Parathyroid adenoma (tissue), 2 donors: ENCODE data around the gene CUX1.

ENCODE experiments used
- H2AFZ ChIP-seq: fragments of 300-600 bp; sonication (generic); one replicate; pipeline ENCODE4 v1.7.0; 2017; ENCODE audit warnings: antibody characterized with exemption, mild to moderate bottlenecking
- H3K27ac ChIP-seq: fragments of 300-600 bp; sonication (generic); one replicate; pipeline ENCODE4 v1.7.0; 2017
- H3K27me3 ChIP-seq: fragments of 300-600 bp; sonication (generic); one replicate; pipeline ENCODE4 v1.7.0; 2017; ENCODE audit warnings: low read length; ENCODE audit not compliant: control insufficient read depth, insufficient read depth
- H3K36me3 ChIP-seq: fragments of 300-600 bp; sonication (generic); one replicate; pipeline ENCODE4 v1.7.0; 2017; ENCODE audit warnings: low read length; ENCODE audit not compliant: control insufficient read depth, insufficient read depth
- H3K4me1 ChIP-seq: fragments of 300-600 bp; sonication (generic); one replicate; pipeline ENCODE4 v1.7.0; 2017; ENCODE audit warnings: control low read depth
- H3K4me2 ChIP-seq: fragments of 300-600 bp; sonication (generic); one replicate; pipeline ENCODE4 v1.7.0; 2017; ENCODE audit warnings: low read length
- H3K4me3 ChIP-seq: fragments of 300-600 bp; sonication (generic); one replicate; pipeline ENCODE4 v1.7.0; 2017; ENCODE audit warnings: low read depth, low read length
- H3K79me2 ChIP-seq: fragments of 300-600 bp; sonication (generic); one replicate; pipeline ENCODE4 v1.7.0; 2017; ENCODE audit warnings: control low read depth
- H3K9ac ChIP-seq: fragments of 300-600 bp; sonication (generic); one replicate; pipeline ENCODE4 v1.7.0; 2017; ENCODE audit warnings: mild to moderate bottlenecking
- H3K9me3 ChIP-seq: fragments of 300-600 bp; sonication (generic); one replicate; pipeline ENCODE4 v1.7.0; 2017; ENCODE audit warnings: low read length; ENCODE audit not compliant: control insufficient read depth
- TF ChIP-seq, protein P1 (sequence below): fragments of 300-600 bp; sonication (generic); IDR thresholded peaks from one replicate; pipeline ENCODE4 v1.7.0; 2017; ENCODE audit warnings: antibody characterized with exemption, mild to moderate bottlenecking
- donor health status: primary hyperparathyroidism.

The CUX1 gene

DNA sequence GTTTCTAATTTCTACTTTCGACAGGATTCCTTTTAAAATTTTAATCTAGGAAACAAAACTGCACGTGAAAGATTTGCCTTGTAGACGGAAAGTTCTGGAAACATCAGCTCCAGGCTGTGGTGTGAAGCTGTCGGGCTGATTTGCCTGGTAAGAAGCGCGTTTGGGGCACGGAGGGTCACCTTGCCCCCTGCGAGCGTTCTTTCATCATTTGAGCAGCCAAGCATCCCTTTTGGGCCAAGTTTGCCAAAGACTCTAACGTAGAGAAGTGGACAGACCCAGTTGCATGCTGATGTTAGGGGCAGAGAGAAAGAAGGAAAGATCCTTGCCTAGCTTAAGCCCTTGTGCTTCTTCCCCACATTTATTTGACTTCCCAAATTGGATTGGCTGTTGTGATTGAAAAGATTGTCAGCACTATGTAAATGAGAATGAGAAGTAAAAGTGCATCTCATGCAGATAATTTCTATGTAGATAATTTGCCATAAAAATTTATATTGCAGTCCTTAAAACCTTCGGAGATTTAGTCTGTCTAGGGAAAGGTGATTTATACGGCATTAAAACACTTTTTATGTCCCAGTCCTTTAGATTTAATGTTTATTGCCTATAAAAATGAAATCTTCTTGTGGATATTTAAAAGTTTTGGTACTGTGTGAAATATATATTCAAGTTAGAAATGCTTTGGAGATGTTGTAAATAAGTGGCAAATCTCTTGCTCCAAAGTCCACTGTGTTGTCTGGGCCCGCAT is 76.1 kb downstream of the CUX1 start:
- H3K4me2 ChIP-seq, result no peak overlapping the region
- H3K4me1 ChIP-seq, result peaks cover 8% of the 10 kb centered on the region
- TF ChIP-seq, protein P1, sequence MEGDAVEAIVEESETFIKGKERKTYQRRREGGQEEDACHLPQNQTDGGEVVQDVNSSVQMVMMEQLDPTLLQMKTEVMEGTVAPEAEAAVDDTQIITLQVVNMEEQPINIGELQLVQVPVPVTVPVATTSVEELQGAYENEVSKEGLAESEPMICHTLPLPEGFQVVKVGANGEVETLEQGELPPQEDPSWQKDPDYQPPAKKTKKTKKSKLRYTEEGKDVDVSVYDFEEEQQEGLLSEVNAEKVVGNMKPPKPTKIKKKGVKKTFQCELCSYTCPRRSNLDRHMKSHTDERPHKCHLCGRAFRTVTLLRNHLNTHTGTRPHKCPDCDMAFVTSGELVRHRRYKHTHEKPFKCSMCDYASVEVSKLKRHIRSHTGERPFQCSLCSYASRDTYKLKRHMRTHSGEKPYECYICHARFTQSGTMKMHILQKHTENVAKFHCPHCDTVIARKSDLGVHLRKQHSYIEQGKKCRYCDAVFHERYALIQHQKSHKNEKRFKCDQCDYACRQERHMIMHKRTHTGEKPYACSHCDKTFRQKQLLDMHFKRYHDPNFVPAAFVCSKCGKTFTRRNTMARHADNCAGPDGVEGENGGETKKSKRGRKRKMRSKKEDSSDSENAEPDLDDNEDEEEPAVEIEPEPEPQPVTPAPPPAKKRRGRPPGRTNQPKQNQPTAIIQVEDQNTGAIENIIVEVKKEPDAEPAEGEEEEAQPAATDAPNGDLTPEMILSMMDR, result no peak
- no peaks in the 10 kb centered on the region for H3K27me3 ChIP-seq
- H2AFZ ChIP-seq, result no peak overlapping the region
- H3K36me3 ChIP-seq, result no peaks in the 10 kb centered on the region
- H3K4me3 ChIP-seq, result no peak overlapping the region
- peaks cover 51% of the 10 kb centered on the region for H3K79me2 ChIP-seq
- H3K27ac ChIP-seq, result no peak overlapping the region
- no peaks in the 10 kb centered on the region for H3K9me3 ChIP-seq
- H3K9ac ChIP-seq, result no peak overlapping the region

DNA sequence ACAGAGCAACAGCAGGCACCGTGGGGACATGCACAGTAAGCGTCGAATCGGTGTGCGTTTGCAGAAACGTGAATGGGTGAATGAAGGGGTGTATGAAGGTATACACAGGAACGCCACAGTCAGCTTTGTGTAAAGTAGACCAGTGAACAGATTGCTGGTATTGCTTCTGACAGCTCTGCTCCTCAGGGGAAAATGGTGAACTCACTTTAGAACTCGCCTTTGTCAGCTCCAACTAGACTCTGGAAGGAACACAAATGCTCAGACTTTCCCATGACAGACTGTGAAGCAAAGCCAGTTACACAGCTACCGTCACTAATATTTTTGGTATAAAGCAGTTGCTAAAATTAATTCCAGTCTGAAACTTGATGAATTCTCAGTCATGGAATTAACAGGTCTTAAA is 78.9 kb downstream of the CUX1 start:
- Histone ChIP-seq H3K4me1 (peaks cover 8% of the 10 kb centered on the region), H3K4me2 (no peak overlapping the region), H3K4me3 (no peak overlapping the region), H3K36me3 (no peaks in the 10 kb centered on the region), H3K79me2 (peaks cover 48% of the 10 kb centered on the region), H2AFZ (no peak overlapping the region), H3K27ac (no peak overlapping the region), H3K27me3 (no peaks in the 10 kb centered on the region), H3K9ac (no peak overlapping the region), H3K9me3 (no peaks in the 10 kb centered on the region)
- TF ChIP-seq, protein P1, result no peak

DNA sequence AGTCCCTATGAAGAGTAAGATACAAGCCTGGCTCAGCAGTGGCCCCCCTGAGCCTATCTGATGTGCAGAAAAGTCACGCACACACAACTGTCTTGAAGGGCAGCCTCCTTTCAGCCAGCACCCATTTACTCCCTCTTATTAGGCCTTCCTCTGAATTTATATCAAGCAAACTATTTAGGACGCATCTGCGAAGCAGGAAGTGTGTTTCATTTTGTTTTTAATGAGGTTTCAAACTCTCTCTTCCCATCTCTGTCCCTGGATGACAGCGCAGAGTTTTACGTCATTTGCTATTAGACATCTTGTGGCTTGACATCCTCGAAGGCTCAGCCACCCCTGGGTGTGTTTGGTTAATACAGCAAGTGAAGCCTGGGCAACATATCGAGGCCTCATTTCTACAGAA is 79.5 kb downstream of the CUX1 start:
- Histone ChIP-seq H2AFZ (no peak overlapping the region), H3K79me2 (peaks cover 47% of the 10 kb centered on the region), H3K9me3 (no peaks in the 10 kb centered on the region), H3K36me3 (no peaks in the 10 kb centered on the region), H3K27me3 (no peaks in the 10 kb centered on the region), H3K4me1 (peaks cover 8% of the 10 kb centered on the region), H3K27ac (no peak overlapping the region), H3K9ac (no peak overlapping the region), H3K4me3 (no peak overlapping the region), H3K4me2 (no peak overlapping the region)
- TF ChIP-seq, protein P1, result no peak

DNA sequence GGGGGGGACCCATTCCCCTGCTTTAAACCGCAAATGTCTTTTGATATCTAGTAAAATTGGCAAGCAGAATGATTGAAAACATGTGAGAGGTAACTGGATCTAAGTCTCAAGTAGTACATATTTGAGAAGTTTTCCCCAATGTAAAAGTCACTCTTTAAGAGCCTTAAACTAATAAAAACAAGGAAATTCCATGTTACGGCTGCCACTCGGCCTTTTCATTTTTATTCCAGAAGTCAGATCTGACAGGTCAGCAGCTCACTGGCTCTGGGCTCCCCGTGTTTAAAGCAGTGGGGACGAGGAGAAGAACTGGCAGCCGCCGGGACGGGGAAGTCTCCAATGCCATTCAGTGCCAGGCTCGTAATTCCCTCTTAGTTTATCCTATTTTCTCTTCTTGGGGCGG is 80.7 kb downstream of the CUX1 start:
- H3K36me3 ChIP-seq, result no peaks in the 10 kb centered on the region
- H3K9ac ChIP-seq, result no peak overlapping the region
- H2AFZ ChIP-seq, result no peak overlapping the region
- H3K9me3 ChIP-seq, result no peaks in the 10 kb centered on the region
- peaks cover 8% of the 10 kb centered on the region for H3K4me1 ChIP-seq
- no peaks in the 10 kb centered on the region for H3K27me3 ChIP-seq
- TF ChIP-seq, protein P1, result no peak
- H3K4me3 ChIP-seq, result no peak overlapping the region
- no peak overlapping the region for H3K27ac ChIP-seq
- H3K4me2 ChIP-seq, result no peak overlapping the region
- peaks cover 55% of the 10 kb centered on the region for H3K79me2 ChIP-seq

DNA sequence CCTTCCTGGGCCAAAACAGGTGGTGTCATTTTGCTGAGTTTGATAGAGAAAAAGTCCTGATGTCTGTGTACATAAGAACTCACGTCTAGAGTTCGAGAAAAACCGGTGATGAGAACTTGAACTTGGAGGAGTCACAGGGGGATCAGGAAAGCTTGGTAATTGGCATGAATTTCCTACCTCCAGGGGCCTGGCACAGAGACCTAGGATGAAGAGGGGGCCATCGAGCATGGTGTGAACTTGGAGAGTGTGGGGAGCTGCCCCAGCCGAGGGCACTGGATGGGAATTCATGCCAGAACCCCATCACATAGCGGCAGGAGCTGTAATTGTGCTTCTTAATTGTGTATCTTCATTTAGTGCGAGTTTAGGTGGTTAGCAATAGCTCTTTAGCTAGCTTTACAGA is 82.2 kb downstream of the CUX1 start:
- Histone ChIP-seq H3K9ac (no peak overlapping the region), H3K4me1 (peaks cover 8% of the 10 kb centered on the region)

More for the DNA sequence above, 82.2 kb downstream of the CUX1 start:
- TF ChIP-seq, protein P1, result no peak
- Histone ChIP-seq H3K4me2 (no peak overlapping the region), H3K4me3 (no peak overlapping the region), H3K79me2 (peaks cover 50% of the 10 kb centered on the region), H3K9me3 (no peaks in the 10 kb centered on the region), H2AFZ (no peak overlapping the region), H3K27me3 (no peaks in the 10 kb centered on the region), H3K36me3 (no peaks in the 10 kb centered on the region), H3K27ac (no peak overlapping the region)
